Activated T-helper 1 cell treated with Interleukin-2 at 50 U/mL for 16 hours (primary cell): ENCODE measurements around the gene EVI5.
"Not testable (repeated sequence)": the region's sequence is repeated elsewhere in the genome, so short reads cannot be mapped to it uniquely, and the experiment has no call there.

Experiments used
- DNase-seq: peaks from one replicate; pipeline ENCODE4 v3.0.0-alpha.2; 2020; ENCODE audit warnings: low read depth

EVI5 gene

DNA sequence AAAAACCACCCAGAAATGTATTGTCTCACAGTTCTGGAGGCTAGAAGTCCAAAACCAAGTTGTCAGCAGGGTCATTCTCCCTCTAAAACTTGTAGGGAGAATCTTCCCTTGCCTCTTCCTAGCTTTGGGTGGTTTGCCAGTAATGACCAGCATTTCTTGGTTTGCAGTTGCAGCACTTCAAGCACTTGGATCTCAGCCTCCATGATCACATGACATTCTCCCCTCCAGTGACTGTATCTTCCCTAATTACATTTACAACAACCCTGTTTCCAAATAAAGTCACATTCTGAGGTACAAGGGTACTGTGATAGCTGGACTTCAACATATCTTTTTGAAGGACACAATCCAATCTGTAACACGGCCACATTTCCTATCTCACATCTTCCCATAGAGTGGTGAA lies 37.2 kb downstream of the EVI5 start:
- no peak for DNase-seq

DNA sequence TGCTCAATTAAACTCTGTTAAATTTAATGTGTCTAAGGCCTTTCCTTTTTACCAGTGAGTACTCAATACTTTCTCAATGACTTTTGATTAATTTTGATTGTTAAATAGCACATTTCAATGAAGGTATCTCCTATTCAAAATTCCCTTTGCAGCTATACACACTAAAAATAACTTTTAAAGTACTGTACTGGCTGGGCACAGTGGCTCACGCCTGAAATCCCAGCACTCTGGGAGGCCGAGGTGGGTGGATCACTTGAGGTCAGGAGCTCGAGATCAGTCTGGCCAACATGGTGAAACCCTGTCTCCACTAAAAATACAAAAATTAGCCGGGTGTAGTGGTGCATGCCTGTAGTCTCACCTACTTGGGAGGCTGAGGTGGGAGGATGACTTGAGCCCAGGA lies 38.7 kb downstream of the EVI5 start:
- DNase-seq, result not testable (repeated sequence)

DNA sequence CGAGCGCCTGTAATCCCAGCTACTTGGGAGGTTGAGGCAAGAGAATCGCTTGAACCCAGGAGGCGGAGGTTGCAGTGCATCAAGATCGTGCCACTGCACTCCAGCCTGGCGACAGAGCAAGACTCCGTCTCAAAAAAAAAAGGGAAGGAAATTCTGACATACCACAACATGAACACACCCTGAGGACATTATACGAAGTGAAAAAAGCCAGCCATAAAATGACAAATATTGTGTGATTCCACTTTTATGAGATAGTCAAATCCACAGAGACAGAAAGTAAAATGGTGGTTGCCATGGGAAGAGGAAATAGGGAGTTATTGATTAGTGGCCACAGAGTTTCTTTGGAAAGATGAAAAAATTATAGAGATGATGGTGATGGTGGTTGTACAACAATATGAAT lies 41.7 kb downstream of the EVI5 start:
- no peak for DNase-seq

- no peak for DNase-seq
Observed at GRCh38 chr1:92739669-92740524, 45.0 kb downstream of the EVI5 start.

DNA sequence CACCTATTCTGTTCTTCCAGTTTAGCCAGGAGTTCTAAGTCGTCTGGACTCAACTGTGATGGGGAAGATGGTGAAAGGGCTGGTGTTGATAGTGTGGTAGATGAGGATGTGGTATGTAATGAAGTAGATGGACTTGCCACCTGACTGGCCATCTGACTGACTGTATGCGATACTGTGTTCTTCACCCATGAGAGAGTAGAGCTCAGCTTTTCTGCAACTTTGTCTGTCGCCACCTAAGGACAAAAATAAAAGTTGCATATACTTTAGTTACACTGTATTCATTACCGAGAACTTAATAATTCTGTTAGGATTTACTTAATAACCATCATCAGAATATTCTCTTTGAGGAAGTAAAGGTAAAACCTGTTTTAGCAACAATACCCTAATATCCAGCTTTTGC lies 48.5 kb downstream of the EVI5 start:
- DNase-seq, result no peak

- no peak for DNase-seq
Observed at GRCh38 chr1:92730476-92730875, 54.4 kb downstream of the EVI5 start.

- no peak for DNase-seq
Observed at GRCh38 chr1:92728697-92729096, 56.2 kb downstream of the EVI5 start.

GRCh38 chr1:92723713-92724112 lies 61.2 kb downstream of the EVI5 start:
- not testable (repeated sequence) for DNase-seq

DNA sequence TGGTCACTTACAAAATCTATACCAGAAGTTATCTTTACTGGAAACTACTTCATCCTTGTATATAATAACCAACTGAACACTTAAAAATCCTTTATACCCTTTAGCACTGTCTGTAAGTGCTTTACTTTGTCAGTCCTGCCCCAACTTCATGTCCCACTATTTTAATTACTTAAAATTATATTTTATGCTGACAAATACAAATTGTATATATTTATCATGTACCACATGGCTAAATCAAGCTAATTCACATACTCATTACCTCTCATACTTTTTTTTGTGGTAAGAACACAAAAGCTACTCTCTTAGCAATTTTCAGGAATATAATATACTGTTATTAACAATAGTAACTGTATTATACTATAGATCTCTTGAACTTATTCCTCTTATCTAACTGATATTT lies 63.0 kb downstream of the EVI5 start:
- no peak for DNase-seq

- not testable (repeated sequence) for DNase-seq
Observed at GRCh38 chr1:92721157-92721556, 63.8 kb downstream of the EVI5 start.

- DNase-seq, result not testable (repeated sequence)
Observed at GRCh38 chr1:92715476-92715951, 69.4 kb downstream of the EVI5 start.

GRCh38 chr1:92713939-92714338 lies 71.0 kb downstream of the EVI5 start:
- no peak for DNase-seq

DNA sequence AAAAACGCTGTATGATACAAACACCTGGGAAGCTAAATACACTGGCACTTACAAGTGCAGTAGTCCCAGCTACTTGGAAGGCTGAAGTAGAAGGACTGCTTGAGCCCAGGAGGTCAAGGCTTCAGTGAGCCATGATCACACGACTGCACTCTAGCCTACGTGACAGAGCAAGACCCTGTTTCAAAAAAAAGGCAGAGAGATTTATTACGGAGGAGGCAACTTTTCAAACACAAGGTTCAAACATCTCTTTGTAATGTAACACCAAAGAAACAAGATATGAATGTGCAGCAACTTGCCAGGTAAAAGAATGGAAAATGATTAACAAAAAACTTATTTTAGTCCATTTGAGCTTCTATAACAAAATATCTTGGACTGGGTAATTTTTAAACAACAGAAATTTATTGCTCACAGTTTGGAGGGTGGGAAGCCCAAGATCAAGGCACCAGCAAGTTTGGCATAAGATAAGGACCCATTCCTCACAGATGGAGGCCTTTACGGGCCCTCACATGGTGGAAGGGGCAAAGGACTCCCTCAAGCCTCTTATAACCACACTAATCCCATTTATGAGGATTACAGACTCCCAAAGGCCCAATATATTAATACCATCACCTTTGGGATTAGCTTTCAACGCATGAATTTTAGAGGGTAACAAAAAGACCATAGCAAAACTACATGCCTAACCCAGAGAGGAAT lies 73.3 kb downstream of the EVI5 start:
- no peak for DNase-seq

DNA sequence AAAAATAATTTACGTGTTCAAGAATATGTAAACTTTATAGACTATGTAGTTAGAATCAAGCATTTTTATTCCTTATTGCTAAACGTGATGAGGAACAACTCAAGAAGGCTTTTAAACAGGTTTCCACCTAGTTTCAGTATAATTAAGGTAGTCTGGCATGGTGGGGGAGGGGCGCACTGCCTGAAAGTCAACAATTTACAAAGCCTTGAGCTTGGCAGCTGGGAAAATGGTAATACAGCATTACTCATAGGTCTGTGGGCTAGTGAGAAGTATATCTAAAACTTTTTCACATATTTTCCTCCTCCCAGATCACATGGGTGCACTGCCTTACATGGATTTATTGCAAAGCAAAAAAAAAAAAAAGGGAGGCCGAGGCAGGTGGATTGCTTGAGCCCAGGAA lies 75.2 kb downstream of the EVI5 start:
- DNase-seq, result no peak

DNA sequence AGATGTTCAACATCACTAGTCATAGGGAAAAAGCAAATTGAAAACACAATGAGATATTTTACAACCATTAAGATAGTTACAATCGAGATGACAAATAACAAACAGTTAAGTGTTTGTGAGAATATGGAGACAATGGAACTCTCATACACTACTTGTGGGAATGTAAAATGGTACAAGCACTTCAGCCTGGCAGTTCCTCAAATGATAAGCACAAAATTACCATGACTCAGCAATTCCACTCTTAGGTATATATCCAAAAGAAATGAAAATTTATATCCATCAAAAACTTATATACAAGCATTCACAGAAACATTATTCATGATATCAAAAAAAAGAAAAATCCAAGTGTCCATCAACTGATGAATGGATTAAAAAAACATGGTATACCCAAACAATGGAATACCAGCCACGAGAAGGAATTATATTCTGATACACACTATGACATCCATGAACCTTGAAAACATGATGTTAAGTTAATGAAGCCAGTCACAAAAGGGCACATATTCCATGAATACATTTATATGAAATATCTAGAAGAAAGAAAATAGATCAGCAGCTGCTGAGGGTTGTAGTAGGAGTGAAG lies 76.4 kb downstream of the EVI5 start:
- no peak for DNase-seq

DNA sequence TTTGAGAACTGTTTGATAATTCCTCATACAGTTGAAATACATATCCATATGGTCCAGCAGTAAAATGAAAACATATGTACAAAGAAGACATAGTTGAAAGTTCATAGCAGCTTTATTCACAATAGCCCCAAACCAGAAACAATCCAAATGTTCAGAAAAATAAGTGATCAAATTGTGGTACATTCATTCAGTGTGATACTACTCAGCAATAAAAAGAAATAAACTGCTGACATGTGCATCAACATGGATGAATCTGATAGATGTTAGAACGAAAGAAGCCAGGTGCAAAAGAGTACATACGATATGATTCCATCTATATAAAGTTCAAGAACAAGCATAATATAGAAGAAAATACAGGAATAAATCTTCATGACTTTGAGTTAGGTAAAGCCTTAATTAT lies 77.2 kb downstream of the EVI5 start:
- no peak for DNase-seq

DNA sequence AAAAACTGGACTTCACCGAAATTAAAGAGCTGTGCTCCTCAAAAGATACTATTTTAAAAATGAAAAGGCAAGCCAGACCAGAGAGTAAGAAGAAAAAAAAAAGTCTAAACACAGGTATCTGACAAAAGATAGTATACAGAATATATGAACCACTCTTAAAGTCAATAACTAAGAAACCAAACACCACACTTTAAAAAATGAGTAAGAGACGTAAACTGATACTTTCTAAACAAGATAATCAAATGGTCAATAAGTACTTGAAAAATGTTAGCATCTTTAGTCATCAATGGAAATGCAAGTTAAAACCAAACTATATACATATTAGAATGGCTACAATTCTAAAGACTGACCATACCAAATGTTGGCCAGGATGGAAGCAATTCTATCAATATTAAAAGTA lies 77.6 kb downstream of the EVI5 start:
- DNase-seq, result no peak

GRCh38 chr1:92705446-92705845 lies 79.5 kb downstream of the EVI5 start:
- DNase-seq, result no peak

- DNase-seq, result no peak
Observed at GRCh38 chr1:92701147-92701546, 83.8 kb downstream of the EVI5 start.

DNA sequence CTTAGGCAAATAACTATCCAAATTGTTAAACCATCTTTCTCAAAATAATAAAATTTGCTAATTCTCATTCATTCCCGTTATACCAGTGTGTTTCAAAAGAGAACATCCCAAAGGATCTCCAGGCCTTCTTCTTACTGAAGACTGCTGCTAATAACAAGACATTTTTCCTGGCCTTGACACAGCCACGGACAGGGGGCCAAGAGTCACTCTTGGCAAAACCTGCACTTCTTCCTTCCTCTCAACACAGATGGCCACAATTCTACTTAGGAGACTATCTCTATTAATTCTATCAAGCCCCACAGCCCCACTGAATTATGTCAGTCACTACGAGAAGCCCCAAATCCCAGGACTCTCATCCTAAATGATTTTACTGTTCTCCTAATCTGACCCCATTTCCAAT lies 86.0 kb downstream of the EVI5 start:
- no peak for DNase-seq

- DNase-seq, result no peak
Observed at GRCh38 chr1:92695104-92695503, 89.8 kb downstream of the EVI5 start.

GRCh38 chr1:92691925-92692324 lies 93.0 kb downstream of the EVI5 start:
- no peak for DNase-seq
